Inferior parietal cortex (tissue), 1 donor: ENCODE results near the gene CDK8.

Experiments
- DNase-seq: peaks from one replicate; pipeline ENCODE4 v3.0.0-alpha.2; 2016; ENCODE audit errors: extremely low spot score

CDK8 gene

DNA sequence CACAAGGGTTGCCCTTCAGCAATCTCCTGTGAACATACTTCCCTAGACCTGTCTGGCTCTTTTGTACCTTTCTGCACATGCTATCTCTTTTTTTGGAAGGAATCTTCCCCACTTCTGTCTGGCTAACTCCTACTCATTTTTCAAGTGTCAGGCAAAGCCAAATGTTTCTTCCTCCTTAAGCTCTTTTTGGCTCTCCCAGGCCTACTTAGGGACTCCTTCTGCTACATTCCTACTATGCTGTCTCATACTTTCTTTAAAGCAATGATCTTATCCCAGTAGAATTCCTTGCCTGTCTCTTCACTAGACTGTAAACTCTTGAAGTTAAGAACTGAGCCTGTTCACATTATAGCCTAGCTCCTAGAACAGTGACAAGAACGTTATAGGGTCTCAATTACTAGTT lies 188.6 kb downstream of the CDK8 start:
- no peak for DNase-seq

GRCh38 chr13:26445092-26445491 lies 191.2 kb downstream of the CDK8 start:
- no peak for DNase-seq

GRCh38 chr13:26446751-26447150 lies 192.8 kb downstream of the CDK8 start:
- DNase-seq, result no peak

GRCh38 chr13:26448032-26448431 lies 194.1 kb downstream of the CDK8 start:
- DNase-seq, result no peak

- DNase-seq, result no peak
These were observed 195.3 kb downstream of the CDK8 start for GRCh38 chr13:26449063-26449848.
